ENCODE measurements around the gene GH1.

GH1 gene

GRCh38 chr17:63944736-63945499 lies 26.3 kb upstream of the GH1 start:
- DNase-seq, result no peak

GRCh38 chr17:63943745-63944144 lies 25.1 kb upstream of the GH1 start:
- no peak for DNase-seq

- DNase-seq, result no peak
Measured at GRCh38 chr17:63942309-63942985, 23.8 kb upstream of the GH1 start.

GRCh38 chr17:63941751-63942150 lies 23.1 kb upstream of the GH1 start:
- DNase-seq, result no peak

- DNase-seq, result no peak
Measured at GRCh38 chr17:63941162-63941561, 22.5 kb upstream of the GH1 start.

- no peak for DNase-seq
Measured at GRCh38 chr17:63940584-63940983, 21.9 kb upstream of the GH1 start.

- DNase-seq, result no peak
Measured at GRCh38 chr17:63939884-63940283, 21.2 kb upstream of the GH1 start.

GRCh38 chr17:63939401-63939800 lies 20.8 kb upstream of the GH1 start:
- no peak for DNase-seq

GRCh38 chr17:63937920-63938319 lies 19.3 kb upstream of the GH1 start:
- no peak for DNase-seq

- no peak for DNase-seq
Measured at GRCh38 chr17:63937319-63937718, 18.7 kb upstream of the GH1 start.

- no peak for DNase-seq
Measured at GRCh38 chr17:63934183-63935112, 15.8 kb upstream of the GH1 start.

- DNase-seq, result no peak
Measured at GRCh38 chr17:63933598-63933997, 15.0 kb upstream of the GH1 start.

- no peak for DNase-seq
Measured at GRCh38 chr17:63932721-63933120, 14.1 kb upstream of the GH1 start.

GRCh38 chr17:63931981-63932561 lies 13.4 kb upstream of the GH1 start, which contains the start of gene CD79B:
Gene CD79B, minus strand, starts transcription at chr17:63932331. Its CDS starts 70 bp downstream, at chr17:63932261.
- DNase-seq, result peak; percentile 64

GRCh38 chr17:63930951-63931575 lies 12.4 kb upstream of the GH1 start:
- DNase-seq, result peak; percentile 78

GRCh38 chr17:63929860-63930766 lies 11.5 kb upstream of the GH1 start:
- DNase-seq, result no peak

GRCh38 chr17:63928966-63929695 lies 10.5 kb upstream of the GH1 start:
- no peak for DNase-seq

- no peak for DNase-seq
Measured at GRCh38 chr17:63928172-63928666, 9.6 kb upstream of the GH1 start.

GRCh38 chr17:63927464-63928171 lies 9.0 kb upstream of the GH1 start:
- DNase-seq, result no peak

- no peak for DNase-seq
Measured at GRCh38 chr17:63926164-63926563, 7.5 kb upstream of the GH1 start.

Measured in CD4-positive, alpha-beta T cell treated with Interleukin-15 for 1 hour (primary cell).